ENCODE data around the gene BNIP2.
"Not testable (repeated sequence)": the region's sequence is repeated elsewhere in the genome, so short reads cannot be mapped to it uniquely, and the experiment has no call there.

Gene BNIP2

DNA sequence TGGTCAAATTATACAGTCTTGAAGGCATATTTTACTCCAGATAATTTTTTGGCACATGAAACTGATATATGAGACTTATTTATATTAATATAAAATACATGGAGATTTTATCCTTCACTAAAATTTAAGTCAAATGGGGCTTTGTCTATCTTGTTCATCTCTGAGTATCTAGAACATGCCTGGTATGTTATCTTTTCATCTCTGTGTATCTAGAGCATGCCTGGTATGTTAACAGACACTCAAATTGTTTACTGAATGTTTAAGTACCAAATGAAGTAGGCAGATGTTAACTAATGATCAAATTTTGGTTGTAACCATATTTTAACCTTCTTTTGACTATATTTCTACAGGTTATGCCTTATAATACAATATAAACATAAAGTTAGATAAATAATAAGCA lies 39.5 kb downstream of the BNIP2 start:
- TF ChIP-seq, protein P1, sequence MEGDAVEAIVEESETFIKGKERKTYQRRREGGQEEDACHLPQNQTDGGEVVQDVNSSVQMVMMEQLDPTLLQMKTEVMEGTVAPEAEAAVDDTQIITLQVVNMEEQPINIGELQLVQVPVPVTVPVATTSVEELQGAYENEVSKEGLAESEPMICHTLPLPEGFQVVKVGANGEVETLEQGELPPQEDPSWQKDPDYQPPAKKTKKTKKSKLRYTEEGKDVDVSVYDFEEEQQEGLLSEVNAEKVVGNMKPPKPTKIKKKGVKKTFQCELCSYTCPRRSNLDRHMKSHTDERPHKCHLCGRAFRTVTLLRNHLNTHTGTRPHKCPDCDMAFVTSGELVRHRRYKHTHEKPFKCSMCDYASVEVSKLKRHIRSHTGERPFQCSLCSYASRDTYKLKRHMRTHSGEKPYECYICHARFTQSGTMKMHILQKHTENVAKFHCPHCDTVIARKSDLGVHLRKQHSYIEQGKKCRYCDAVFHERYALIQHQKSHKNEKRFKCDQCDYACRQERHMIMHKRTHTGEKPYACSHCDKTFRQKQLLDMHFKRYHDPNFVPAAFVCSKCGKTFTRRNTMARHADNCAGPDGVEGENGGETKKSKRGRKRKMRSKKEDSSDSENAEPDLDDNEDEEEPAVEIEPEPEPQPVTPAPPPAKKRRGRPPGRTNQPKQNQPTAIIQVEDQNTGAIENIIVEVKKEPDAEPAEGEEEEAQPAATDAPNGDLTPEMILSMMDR (IDR thresholded peaks at IDR 0.05; ENCODE audit: extremely low read depth, missing control alignments): no peak
- no peak for DNase-seq (ENCODE audit: low spot score)

DNA sequence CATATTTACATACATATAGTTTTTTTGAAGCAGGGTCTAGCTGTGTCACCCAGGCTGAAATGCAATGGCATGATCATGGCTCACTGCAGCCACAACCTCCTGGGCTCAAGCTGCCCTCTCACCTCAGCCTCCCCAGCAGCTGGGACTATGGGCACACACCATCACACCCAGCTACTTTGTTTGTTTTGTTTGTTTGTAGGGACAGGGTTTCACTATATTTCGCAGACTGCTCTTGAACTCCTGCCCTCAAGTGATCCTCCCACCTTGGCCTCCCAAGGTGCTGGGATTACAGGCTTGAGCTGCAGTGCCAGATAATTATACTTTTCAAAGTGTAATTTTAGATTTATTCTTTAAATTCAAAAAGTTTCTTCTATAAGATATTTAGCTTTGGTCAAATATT lies 42.0 kb downstream of the BNIP2 start:
- DNase-seq (ENCODE audit: low spot score): no peak
- TF ChIP-seq, protein P1 (IDR thresholded peaks at IDR 0.05; ENCODE audit: extremely low read depth, missing control alignments): no peak

DNA sequence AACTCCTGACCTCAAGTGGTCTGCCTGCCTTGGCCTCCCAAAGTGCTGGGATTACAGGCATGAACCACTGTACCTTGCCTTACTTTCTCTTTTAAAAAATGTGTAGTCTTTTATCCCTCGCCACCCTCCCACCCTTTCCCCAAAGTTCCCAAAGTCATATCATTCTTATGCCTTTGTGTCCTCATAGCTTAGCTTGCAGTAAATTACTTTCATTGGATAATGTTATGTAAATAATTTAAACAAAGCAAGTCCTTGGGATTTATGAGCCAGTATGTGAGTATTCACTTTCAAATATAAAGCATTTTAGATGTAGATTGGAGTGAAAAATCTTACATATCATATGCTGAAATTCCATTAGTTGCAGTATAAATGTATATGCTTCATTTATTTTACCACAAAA lies 42.8 kb downstream of the BNIP2 start:
- DNase-seq (ENCODE audit: low spot score): no peak
- TF ChIP-seq, protein P1 (IDR thresholded peaks at IDR 0.05; ENCODE audit: extremely low read depth, missing control alignments): no peak

DNA sequence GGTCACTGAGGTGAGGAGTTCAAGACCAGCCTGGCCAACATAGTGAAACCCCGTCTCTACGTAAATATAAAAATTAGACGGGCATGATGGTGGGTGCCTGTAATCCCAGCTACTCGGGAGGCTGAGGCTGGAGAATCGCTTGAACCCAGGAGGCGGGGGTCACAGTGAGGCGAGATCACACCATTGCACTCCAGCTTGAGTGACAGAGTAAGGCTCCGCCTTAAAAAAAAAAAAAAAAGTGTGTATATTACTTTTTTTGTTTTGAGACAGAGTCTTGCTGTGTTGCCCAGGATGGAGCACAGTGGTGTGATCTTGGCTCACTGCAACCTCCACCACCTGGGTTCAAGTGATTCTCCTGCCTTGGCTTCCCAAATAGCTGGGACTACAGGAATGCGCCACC lies 43.3 kb downstream of the BNIP2 start:
- DNase-seq (ENCODE audit: low spot score): not testable (repeated sequence)

DNA sequence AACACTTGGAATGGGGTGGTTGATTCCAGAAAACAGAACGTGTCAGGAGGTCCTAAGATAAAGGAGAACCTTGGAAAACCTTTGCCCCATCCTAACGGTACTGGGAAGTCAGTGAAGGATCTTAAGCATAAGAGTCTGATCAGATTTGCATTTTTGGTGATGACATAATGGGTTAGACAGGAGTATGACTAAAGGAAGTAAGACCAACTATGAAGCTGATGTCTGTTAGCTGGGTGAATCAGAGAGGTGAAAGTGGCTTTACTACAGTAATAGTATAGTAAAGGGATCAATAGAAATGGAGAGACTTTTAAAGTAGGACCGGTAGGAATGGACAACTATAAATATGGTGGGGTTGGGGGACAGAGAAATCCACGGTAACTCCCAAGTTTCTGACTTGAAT lies 44.4 kb downstream of the BNIP2 start:
- TF ChIP-seq, protein P1 (IDR thresholded peaks at IDR 0.05; ENCODE audit: extremely low read depth, missing control alignments): no peak
- DNase-seq (ENCODE audit: low spot score): no peak

DNA sequence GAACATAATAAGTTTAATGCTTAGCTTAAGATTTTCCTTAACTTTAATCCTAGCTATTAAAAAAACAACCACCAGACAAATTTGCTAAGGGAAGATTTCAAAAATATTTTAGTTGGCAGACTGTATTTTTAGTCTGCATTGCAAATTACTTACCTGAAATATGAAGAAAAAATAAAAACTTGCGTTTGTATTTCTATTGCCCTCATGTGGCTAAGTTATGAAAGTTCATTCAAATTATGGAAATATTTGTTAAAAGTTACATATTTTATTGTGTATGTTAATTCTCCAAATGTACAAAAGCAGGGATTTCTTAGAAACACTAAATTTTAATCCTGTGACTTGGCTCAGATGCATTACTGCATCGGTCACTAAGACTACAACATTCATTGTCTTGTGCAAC lies 46.8 kb downstream of the BNIP2 start:
- TF ChIP-seq, protein P1 (IDR thresholded peaks at IDR 0.05; ENCODE audit: extremely low read depth, missing control alignments): no peak
- DNase-seq (ENCODE audit: low spot score): no peak

DNA sequence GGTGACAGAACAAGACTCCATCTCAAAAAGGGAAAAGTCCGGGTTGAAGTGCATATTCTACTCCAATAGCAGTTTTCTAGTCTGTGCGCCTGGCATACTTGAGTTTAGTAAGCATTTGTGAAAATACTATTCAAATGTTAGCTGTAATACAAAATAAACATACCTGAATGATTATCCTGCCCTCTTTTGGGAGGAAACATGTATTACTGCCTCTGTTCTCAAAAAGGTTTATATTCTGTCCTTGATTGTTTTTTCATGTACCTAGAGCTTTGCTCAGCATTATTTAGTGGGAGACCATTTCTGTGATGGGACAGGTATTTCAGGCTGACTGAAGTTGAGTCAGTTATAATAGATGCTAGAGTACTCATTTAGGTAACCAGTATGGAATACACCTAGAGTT lies 51.6 kb downstream of the BNIP2 start:
- not testable (repeated sequence) for DNase-seq (ENCODE audit: low spot score)

DNA sequence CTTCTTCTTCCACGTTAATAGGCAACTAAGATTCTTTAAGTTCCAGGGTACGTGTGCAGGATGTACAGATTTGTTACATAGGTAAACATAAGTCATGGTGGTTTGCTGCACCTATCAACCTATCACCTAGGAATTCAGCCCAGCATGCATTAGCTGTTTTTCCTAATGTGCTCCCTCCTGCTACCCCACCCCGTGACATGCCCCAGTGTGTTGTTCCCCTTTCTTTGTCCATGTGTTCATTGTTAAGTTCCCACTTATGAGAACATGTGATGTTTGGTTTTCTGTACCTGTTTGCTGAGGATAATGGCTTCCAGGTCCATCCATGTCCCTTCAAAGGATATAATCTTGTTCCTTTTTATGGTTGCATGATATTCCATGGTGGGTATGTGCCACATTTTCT lies 52.9 kb downstream of the BNIP2 start:
- no peak for DNase-seq (ENCODE audit: low spot score)
- TF ChIP-seq, protein P1 (IDR thresholded peaks at IDR 0.05; ENCODE audit: extremely low read depth, missing control alignments): no peak

DNA sequence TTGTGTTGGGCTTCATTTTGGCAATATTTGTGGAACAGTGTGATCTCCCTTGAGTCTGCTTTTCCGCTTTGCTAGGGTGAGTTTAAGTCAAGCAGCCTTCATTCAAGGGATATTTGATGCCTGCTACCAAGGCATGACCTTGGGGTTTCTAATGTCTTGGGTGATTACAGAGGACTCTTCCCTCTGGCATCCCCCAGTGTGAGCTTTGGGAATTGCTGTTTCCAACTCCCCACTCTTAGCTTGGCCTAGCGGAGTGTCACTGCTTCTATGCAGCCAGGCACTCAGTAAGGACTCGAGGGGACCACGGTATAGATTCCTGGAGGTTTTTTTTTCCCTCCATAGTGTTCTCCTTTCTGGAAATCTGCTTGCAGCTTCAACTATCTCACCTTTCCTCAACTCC lies 56.4 kb downstream of the BNIP2 start:
- TF ChIP-seq, protein P1 (IDR thresholded peaks at IDR 0.05; ENCODE audit: extremely low read depth, missing control alignments): no peak
- no peak for DNase-seq (ENCODE audit: low spot score)

Measured in GM20000 (cell line).